ENCODE measurements around the gene CEP85L. TPM values are rescaled to one million over a fixed set of nuclear protein-coding genes. Genes with fewer than 3 reads are reported as not detected.
A peak's percentile ranks its signal among the peaks of the same experiment; 100 is the strongest.

Gene CEP85L
- total RNA-seq, 3 donors from 2014 or later (not counting 1 experiment from before 2014, with no cell fraction given): 75.0 to 85.2 (median 82.0) TPM

- DNase-seq (no peak), ATAC-seq (no peak)
- Histone ChIP-seq H3K27me3 (ENCODE audit: control insufficient read depth, insufficient read depth, low read length) (no peaks in the 10 kb centered on the region), H3K4me1 (ENCODE audit: control insufficient read depth, insufficient read depth, low read length) (no peaks in the 10 kb centered on the region), H3K9me3 (ENCODE audit: control insufficient read depth, insufficient read depth, low read length) (no peaks in the 10 kb centered on the region), H3K27ac (ENCODE audit: low read length) (no peak overlapping the region), H3K4me3 (ENCODE audit: low read length) (no peak overlapping the region), H3K36me3 (ENCODE audit: control insufficient read depth, insufficient read depth, low read length) (no peaks in the 10 kb centered on the region)
- Mint-ChIP-seq H3K27ac (no peak overlapping the region), H3K4me3 (no peak overlapping the region), H3K9me3 (no peaks in the 10 kb centered on the region), H3K36me3 (no peaks in the 10 kb centered on the region), H3K4me1 (peaks cover 41 to 47% of the 10 kb centered on the region in 2 donors), H3K27me3 (ENCODE audit: low read depth in 2 of 2) (no peaks in the 10 kb centered on the region)
- no peak for TF ChIP-seq CTCF (IDR thresholded peaks at IDR 0.05)
- 86% methylated on average over 2 of the region's 2 CpGs for WGBS (ENCODE audit: insufficient coverage)
- intact Hi-C loops (cut with micrococcal nuclease): no loop called here
Measured at GRCh38 chr6:118672678-118673077, 21.3 kb upstream of the CEP85L start.

- Mint-ChIP-seq H3K9me3 (no peaks in the 10 kb centered on the region), H3K36me3 (no peaks in the 10 kb centered on the region), H3K4me1 (peaks cover 54 to 66% of the 10 kb centered on the region in 2 donors), H3K27me3 (ENCODE audit: low read depth in 2 of 2) (no peaks in the 10 kb centered on the region), H3K4me3 (no peak overlapping the region), H3K27ac (peak overlapping the region in 1 of 2 donors; percentile 21)
- no peak for ATAC-seq
- Histone ChIP-seq H3K27me3 (ENCODE audit: control insufficient read depth, insufficient read depth, low read length) (no peaks in the 10 kb centered on the region), H3K27ac (ENCODE audit: low read length) (no peak overlapping the region), H3K9me3 (ENCODE audit: control insufficient read depth, insufficient read depth, low read length) (no peaks in the 10 kb centered on the region), H3K36me3 (ENCODE audit: control insufficient read depth, insufficient read depth, low read length) (no peaks in the 10 kb centered on the region), H3K4me1 (ENCODE audit: control insufficient read depth, insufficient read depth, low read length) (peaks cover 4% of the 10 kb centered on the region), H3K4me3 (ENCODE audit: low read length) (no peak overlapping the region)
- intact Hi-C loops (cut with micrococcal nuclease): no loop called here
- DNase-seq: no peak
- no peak for TF ChIP-seq CTCF (IDR thresholded peaks at IDR 0.05)
- 96% methylated on average over 1 of the region's 1 CpG for WGBS (ENCODE audit: insufficient coverage)
Measured at GRCh38 chr6:118669561-118669960, 18.2 kb upstream of the CEP85L start.

- Mint-ChIP-seq H3K27me3 (ENCODE audit: low read depth in 2 of 2) (no peaks in the 10 kb centered on the region), H3K4me1 (peaks cover 61 to 72% of the 10 kb centered on the region in 2 donors), H3K4me3 (no peak overlapping the region), H3K9me3 (no peaks in the 10 kb centered on the region), H3K27ac (peak overlapping the region in 1 of 2 donors; percentile 21), H3K36me3 (no peaks in the 10 kb centered on the region)
- ATAC-seq (no peak), DNase-seq (no peak)
- no peak overlapping the region for H3K27ac ChIP-seq (ENCODE audit: low read length)
- no peak overlapping the region for H3K4me3 ChIP-seq (ENCODE audit: low read length)
- 100% methylated on average over 1 of the region's 1 CpG for WGBS (ENCODE audit: insufficient coverage)
- no peaks in the 10 kb centered on the region for H3K36me3 ChIP-seq (ENCODE audit: control insufficient read depth, insufficient read depth, low read length)
- H3K9me3 ChIP-seq (ENCODE audit: control insufficient read depth, insufficient read depth, low read length): no peaks in the 10 kb centered on the region
- H3K27me3 ChIP-seq (ENCODE audit: control insufficient read depth, insufficient read depth, low read length): no peaks in the 10 kb centered on the region
- TF ChIP-seq CTCF (IDR thresholded peaks at IDR 0.05): no peak
- peaks cover 4% of the 10 kb centered on the region for H3K4me1 ChIP-seq (ENCODE audit: control insufficient read depth, insufficient read depth, low read length)
- intact Hi-C loops (cut with micrococcal nuclease): no loop called here
Measured at GRCh38 chr6:118668761-118669385, 17.5 kb upstream of the CEP85L start.

GRCh38 chr6:118667988-118668387 is 16.6 kb upstream of the CEP85L start:
- no peaks in the 10 kb centered on the region for H3K36me3 Mint-ChIP-seq
- no peak for ATAC-seq
- no peaks in the 10 kb centered on the region for H3K27me3 Mint-ChIP-seq (ENCODE audit: low read depth in 2 of 2)
- Histone ChIP-seq H3K36me3 (ENCODE audit: control insufficient read depth, insufficient read depth, low read length) (no peaks in the 10 kb centered on the region), H3K4me1 (ENCODE audit: control insufficient read depth, insufficient read depth, low read length) (peaks cover 4% of the 10 kb centered on the region), H3K4me3 (ENCODE audit: low read length) (no peak overlapping the region), H3K27me3 (ENCODE audit: control insufficient read depth, insufficient read depth, low read length) (no peaks in the 10 kb centered on the region), H3K9me3 (ENCODE audit: control insufficient read depth, insufficient read depth, low read length) (no peaks in the 10 kb centered on the region), H3K27ac (ENCODE audit: low read length) (no peak overlapping the region)
- no peak for TF ChIP-seq CTCF (IDR thresholded peaks at IDR 0.05)
- no peaks in the 10 kb centered on the region for H3K9me3 Mint-ChIP-seq
- no peak for DNase-seq
- no peak overlapping the region for H3K4me3 Mint-ChIP-seq
- no peak overlapping the region for H3K27ac Mint-ChIP-seq
- intact Hi-C loops (cut with micrococcal nuclease): no loop called here
- no CpG with 5 or more reads among the region's 1 CpG for WGBS (ENCODE audit: insufficient coverage)
- H3K4me1 Mint-ChIP-seq: peaks cover 56 to 66% of the 10 kb centered on the region in 2 donors
